GM12878 (cell line): Measurements from ENCODE around the gene DOCK1. TPM values are rescaled to one million over a fixed set of nuclear protein-coding genes. Genes with fewer than 3 reads are reported as not detected.

Source experiments
- ATAC-seq: fragments of 200-7000 bp; cut with Tn5 transposase; 3 replicates; pipeline ENCODE4 v1.9.1; 2020; ENCODE audit warnings: mild to moderate bottlenecking, moderate library complexity
- BruUV-seq: library from RNA; stranded (reverse); fragments of 400-500 nt; replicated peaks from 2 replicates; lab custom pipeline; 2021; lab: Mats Ljungman, UMichigan
- CTCF ChIA-PET: fragments of 300-600 bp; sonication (Branson Sonifier 250); formaldehyde crosslinking; extraction: SDS; loops from one replicate; lab custom pipeline; 2021; ENCODE audit warnings: inconsistent platforms; lab: Yijun Ruan, JAX
- POLR2A ChIA-PET: fragments of 350-600 bp; formaldehyde crosslinking; extraction: SDS; loops from one replicate; lab custom pipeline; 2021; ENCODE audit warnings: inconsistent platforms; lab: Charles Lee
- RAD21 ChIA-PET: fragments of 300-600 bp; sonication (Branson Sonifier 250); formaldehyde crosslinking; loops from one replicate; lab custom pipeline; 2023; ENCODE audit warnings: antibody characterized with exemption; ENCODE audit not compliant: unreplicated experiment; lab: Charles Lee
- SMC1A ChIA-PET: fragments of 300-600 bp; sonication (Branson Sonifier 250); formaldehyde crosslinking; loops from one replicate; lab custom pipeline; 2023; ENCODE audit not compliant: unreplicated experiment, uncharacterized antibody; lab: Charles Lee
- DNase-seq: peaks from one replicate; pipeline ENCODE4 v3.0.0-alpha.2; 2011; ENCODE audit warnings: low read depth, low spot score
- FAIRE-seq: peaks from 3 replicates; lab custom pipeline; 2011; peaks lifted over from hg19 to GRCh38; lab: Jason Lieb, UNC
- H2AFZ ChIP-seq: 2 replicates; pipeline ENCODE4 v1.6.0; 2011; ENCODE audit warnings: low read depth, low read length, control low read depth; ENCODE audit not compliant: control insufficient read depth
- H3K27ac ChIP-seq: 2 replicates; pipeline ENCODE4 v1.5.1; 2011; ENCODE audit warnings: control low read depth; ENCODE audit not compliant: control insufficient read depth, insufficient read depth
- H3K27me3 ChIP-seq, 2 experiments: replicated peaks in 1 of 2; 2 replicates each; pipeline versions ENCODE4 v1.6.0 to v1.6.1; 2011; ENCODE audit warnings: low read length in 1 of 2; ENCODE audit not compliant: control insufficient read depth in 2 of 2, insufficient read depth in 2 of 2
- H3K36me3 ChIP-seq, 2 experiments: 2 replicates each; pipeline ENCODE4 v1.5.1; 2011; ENCODE audit warnings: low read length in 1 of 2; ENCODE audit not compliant: control insufficient read depth in 2 of 2, insufficient read depth in 2 of 2
- H3K4me1 ChIP-seq: 2 replicates; pipeline ENCODE4 v1.6.1; 2011; ENCODE audit warnings: mild to moderate bottlenecking, low read length, moderate library complexity, mixed read lengths; ENCODE audit not compliant: control insufficient read depth, insufficient read depth
- H3K4me2 ChIP-seq: 2 replicates; pipeline ENCODE4 v1.6.0; 2011; ENCODE audit warnings: control low read depth; ENCODE audit not compliant: control insufficient read depth, insufficient read depth
- H3K4me3 ChIP-seq: fragments of 200-600 bp; sonication (generic); 2 replicates; pipeline ENCODE4 v1.5.1; 2016
- H3K79me2 ChIP-seq: 2 replicates; pipeline ENCODE4 v1.6.0; 2011; ENCODE audit warnings: low read length; ENCODE audit not compliant: control insufficient read depth, insufficient read depth
- H3K9ac ChIP-seq: 2 replicates; pipeline ENCODE4 v1.8.0; 2011; ENCODE audit warnings: low read length, control low read depth, mixed read lengths; ENCODE audit not compliant: control insufficient read depth, insufficient read depth
- H3K9me3 ChIP-seq: replicated peaks from 3 replicates; pipeline ENCODE4 v1.5.1; 2011; ENCODE audit warnings: mild to moderate bottlenecking, low read length; ENCODE audit not compliant: control insufficient read depth, insufficient read depth
- H4K20me1 ChIP-seq: 2 replicates; pipeline ENCODE4 v1.6.0; 2011; ENCODE audit not compliant: control insufficient read depth, insufficient read depth
- ASH2L ChIP-seq: fragments of 300-600, 200-600 bp; sonication (generic); IDR thresholded peaks from 2 replicates; pipeline ENCODE4 v1.6.1; 2017; ENCODE audit warnings: low read depth, mild to moderate bottlenecking, borderline replicate concordance
- BCLAF1 ChIP-seq: fragments of 450-650 bp; IDR thresholded peaks from 2 replicates; pipeline ENCODE4 v1.6.1; 2017; ENCODE audit warnings: antibody characterized with exemption, mild to moderate bottlenecking, moderate library complexity
- CHD4 ChIP-seq: fragments of 200-600 bp; sonication (generic); IDR thresholded peaks from 2 replicates; pipeline ENCODE4 v1.6.1; 2016; ENCODE audit warnings: mild to moderate bottlenecking
- CTCF ChIP-seq, 3 experiments: IDR thresholded peaks in 2 of 3; conservative IDR thresholded peaks in 1 of 3; 2 replicates each; pipeline ENCODE4 v1.5.1; 2011; ENCODE audit warnings: low read depth in 3 of 3, low read length in 3 of 3, mild to moderate bottlenecking in 3 of 3, control low read depth in 2 of 3, moderate library complexity in 2 of 3, inconsistent platforms in 1 of 3, mixed read lengths in 1 of 3; ENCODE audit not compliant: control insufficient read depth in 2 of 3, insufficient read depth in 1 of 3; ENCODE audit errors: extremely low read depth in 1 of 3
- EP300 ChIP-seq, 2 experiments: fragments of 150-350 bp in 1 of 2; IDR thresholded peaks; 2 replicates each; pipeline ENCODE4 v1.6.1; 2011 to 2012; ENCODE audit warnings: low read depth in 2 of 2, low read length in 2 of 2, borderline replicate concordance in 1 of 2, improper control_type of control experiment in 1 of 2, inconsistent platforms in 1 of 2; ENCODE audit not compliant: control insufficient read depth in 1 of 2
- NKRF ChIP-seq: fragments of 450-650 bp; conservative IDR thresholded peaks from 2 replicates; pipeline ENCODE4 v1.6.1; 2017; ENCODE audit warnings: mild to moderate bottlenecking, moderate library complexity
- PAX8 ChIP-seq: fragments of 450-650 bp; IDR thresholded peaks from 2 replicates; pipeline ENCODE4 v1.6.1; 2017; ENCODE audit warnings: mild to moderate bottlenecking, moderate library complexity
- POLR2AphosphoS2 ChIP-seq: IDR thresholded peaks from 2 replicates; pipeline ENCODE4 v1.6.1; 2011; ENCODE audit warnings: low read depth, mild to moderate bottlenecking, low read length, improper control_type of control experiment, moderate library complexity
- TCF12 ChIP-seq: IDR thresholded peaks from 2 replicates; pipeline ENCODE4 v1.6.1; 2011; ENCODE audit warnings: low read depth, mild to moderate bottlenecking, low read length
- ZNF217 ChIP-seq: fragments of 450-650 bp; IDR thresholded peaks from 2 replicates; pipeline ENCODE4 v1.6.1; 2017; ENCODE audit warnings: antibody characterized with exemption, mild to moderate bottlenecking
- ZNF24 ChIP-seq: fragments of 450-650 bp; IDR thresholded peaks from 2 replicates; pipeline ENCODE4 v1.6.1; 2017; ENCODE audit warnings: antibody characterized with exemption, mild to moderate bottlenecking
- WGBS: methylation state at CpG from one replicate; pipeline ENCODE4 v1.1.6; 2016; ENCODE audit warnings: low lambda C conversion rate; ENCODE audit not compliant: insufficient replicate concordance, insufficient coverage; ENCODE audit errors: missing lambda C conversion rate; 5-methylcytosine and 5-hydroxymethylcytosine counted together
- in situ Hi-C: fragments of 300-500 bp; cut with MboI; formaldehyde crosslinking; loops from 9 replicates; pipeline ENCODE4 v1.14.3; 2018; ENCODE audit warnings: mixed read lengths
- intact Hi-C: fragments of 100-400 bp; cut with micrococcal nuclease; formaldehyde crosslinking; loops from one replicate; pipeline ENCODE4 v1.14.2; 2022; ENCODE audit not compliant: unreplicated experiment
- polyA plus RNA-seq, 11 experiments: library from polyadenylated mRNA; depleted of rRNA in 4 of 11; unstranded in 6 of 11; stranded (reverse) in 5 of 11; fragments of >200 nt; fragmentation: Nextera tagmentation in 4 of 11; fragmentation: Illumina TruSeq in 1 of 11; extraction: Ambion mirVana in 4 of 11; extraction: Trizol in 1 of 11; gene quantifications; 1 replicate in 1 of 11; 2 replicates in 10 of 11; pipeline versions ENCODE4 v1.2.1 to v1.2.3, GENCODE V29; 2011 to 2016; ENCODE audit warnings: inconsistent platforms in 2 of 11, missing spikeins in 2 of 11, low read depth in 1 of 11
- total RNA-seq, 4 experiments: library from RNA; depleted of rRNA in 3 of 4; stranded (reverse); fragments of >200 nt in 3 of 4; fragmentation: Illumina TruSeq in 1 of 4; extraction: Trizol in 1 of 4; gene quantifications; 2 replicates each; pipeline versions ENCODE4 v1.2.1 to v1.2.3, GENCODE V29; 2013 to 2021

Gene DOCK1
- total and polyA plus RNA-seq, 10 of the 15 experiments (the other 5 are each of a cell fraction or from before 2014, with no cell fraction given), result 0.05 to 0.18 TPM; not detected in 8

- H3K9ac ChIP-seq, result no peak overlapping the region
- SMC1A ChIA-PET, result no interaction called here
- no peak for ATAC-seq
- H3K27me3 ChIP-seq, result no peaks in the 10 kb centered on the region
- no peaks in the 10 kb centered on the region for H3K9me3 ChIP-seq
- H3K4me1 ChIP-seq, result no peaks in the 10 kb centered on the region
- 28% methylated on average over 4 of the region's 4 CpGs for WGBS
- POLR2A ChIA-PET, result no interaction called here
- FAIRE-seq, result no peak
- no peak overlapping the region for H3K4me3 ChIP-seq
- H3K27ac ChIP-seq, result no peak overlapping the region
- RAD21 ChIA-PET, result no interaction called here
- H2AFZ ChIP-seq, result no peak overlapping the region
- intact Hi-C loops, result no loop called here
- no peaks in the 10 kb centered on the region for H3K36me3 ChIP-seq
- no peaks in the 10 kb centered on the region for H4K20me1 ChIP-seq
- no peaks in the 10 kb centered on the region for H3K79me2 ChIP-seq
- DNase-seq, result no peak
- CTCF ChIA-PET, result no interaction called here
- in situ Hi-C loops, result no loop called here
- no TSS peak for BruUV-seq
- TF ChIP-seq ZNF24, result no peak
- TF ChIP-seq NKRF, result no peak
- no peak for TF ChIP-seq EP300 (IDR thresholded peaks at IDR 0.05; ENCODE audit: borderline replicate concordance in 1 of 2, control insufficient read depth in 1 of 2, low read depth in 2 of 2, low read length in 2 of 2)
- no peak for TF ChIP-seq CHD4
- H3K4me2 ChIP-seq, result no peak overlapping the region
Measured at GRCh38 chr10:127280446-127280845, 375.2 kb downstream of the DOCK1 start.

- H3K4me2 ChIP-seq, result no peak overlapping the region
- SMC1A ChIA-PET, result no interaction called here
- no peak for FAIRE-seq
- TF ChIP-seq ZNF217 (no peak), PAX8 (no peak), CTCF (IDR thresholded peaks at IDR 0.05 in 2 of 3, conservative IDR thresholded peaks at IDR 0.05 in 1 of 3; ENCODE audit: control insufficient read depth in 2 of 3, extremely low read depth in 1 of 3, insufficient read depth in 1 of 3, low read depth in 3 of 3, low read length in 3 of 3) (no peak), BCLAF1 (no peak), POLR2AphosphoS2 (no peak), CHD4 (no peak), ASH2L (no peak), TCF12 (no peak)
Measured at GRCh38 chr10:127283017-127283416, 377.8 kb downstream of the DOCK1 start.

More at GRCh38 chr10:127283017-127283416, 377.8 kb downstream of the DOCK1 start:
- ATAC-seq, result no peak
- H3K36me3 ChIP-seq, result no peaks in the 10 kb centered on the region
- H3K9me3 ChIP-seq, result no peaks in the 10 kb centered on the region
- H2AFZ ChIP-seq, result no peak overlapping the region
- RAD21 ChIA-PET, result no interaction called here
- in situ Hi-C loops (no loop called here), intact Hi-C loops (no loop called here)
- CTCF ChIA-PET, result no interaction called here
- BruUV-seq, result no TSS peak
- no peak for DNase-seq
- POLR2A ChIA-PET, result no interaction called here
- no peak overlapping the region for H3K4me3 ChIP-seq
- H3K4me1 ChIP-seq, result no peaks in the 10 kb centered on the region
- H3K27me3 ChIP-seq, result no peaks in the 10 kb centered on the region
- WGBS, result 0% methylated on average over 4 of the region's 4 CpGs
- H4K20me1 ChIP-seq, result no peaks in the 10 kb centered on the region
- H3K9ac ChIP-seq, result no peak overlapping the region
- no peak overlapping the region for H3K27ac ChIP-seq
- no peaks in the 10 kb centered on the region for H3K79me2 ChIP-seq
